Neural cell (in vitro differentiated cells): Measurements from ENCODE around the gene EYS. TPM values are rescaled to one million over a fixed set of nuclear protein-coding genes. Genes with fewer than 3 reads are reported as not detected.

Source experiments
- H2AFZ ChIP-seq: fragments of 200-600, 300-800 bp; sonication (generic), shearing (Covaris generic); 2 replicates; pipeline ENCODE4 v1.6.0; 2014; ENCODE audit warnings: low read depth, mild to moderate bottlenecking, antibody characterized with exemption, low read length, moderate library complexity
- H3F3A ChIP-seq: fragments of 200-600 bp; shearing (Covaris generic); 2 replicates; pipeline ENCODE4 v1.6.1; 2016; ENCODE audit warnings: mild to moderate bottlenecking, moderate library complexity, mixed read lengths, antibody characterized with exemption, low read length; ENCODE audit not compliant: insufficient read depth, poor library complexity, severe bottlenecking
- H3K27ac ChIP-seq: fragments of 200-600, 300-800 bp; sonication (generic), shearing (Covaris generic); 2 replicates; pipeline ENCODE4 v1.5.1; 2014; ENCODE audit warnings: mild to moderate bottlenecking, low read length, moderate library complexity
- H3K27me3 ChIP-seq: fragments of 300-800, 200-600 bp; sonication (generic), shearing (Covaris generic); 2 replicates; pipeline ENCODE4 v1.6.0; 2014; ENCODE audit warnings: mild to moderate bottlenecking, low read depth, low read length, moderate library complexity; ENCODE audit not compliant: insufficient read depth
- H3K36me3 ChIP-seq: fragments of 300-800, 200-600 bp; sonication (generic), shearing (Covaris generic); 2 replicates; pipeline ENCODE4 v1.5.1; 2014; ENCODE audit warnings: mild to moderate bottlenecking, antibody characterized with exemption, low read length, moderate library complexity; ENCODE audit not compliant: insufficient read depth
- H3K4me2 ChIP-seq: fragments of 300-800, 200-600 bp; sonication (generic), shearing (Covaris generic); 2 replicates; pipeline ENCODE4 v1.6.0; 2014; ENCODE audit warnings: mild to moderate bottlenecking, low read length
- H3K4me3 ChIP-seq: fragments of 300-800, 200-600 bp; sonication (generic), shearing (Covaris generic); 2 replicates; pipeline ENCODE4 v1.5.1; 2014; ENCODE audit warnings: mild to moderate bottlenecking, low read length, moderate library complexity
- H3K79me2 ChIP-seq: fragments of 200-600 bp; shearing (Covaris generic); replicated peaks from 2 replicates; pipeline ENCODE4 v1.6.0; 2014; ENCODE audit warnings: mild to moderate bottlenecking, low read length, moderate library complexity; ENCODE audit not compliant: insufficient read depth
- H3K9ac ChIP-seq: fragments of 300-800, 200-600 bp; sonication (generic), shearing (Covaris generic); 2 replicates; pipeline ENCODE4 v1.6.1; 2016; ENCODE audit warnings: mild to moderate bottlenecking, low read length, mixed read lengths
- H3K9me2 ChIP-seq: fragments of 200-600 bp; shearing (Covaris generic); 2 replicates; pipeline ENCODE4 v1.6.1; 2016; ENCODE audit warnings: mild to moderate bottlenecking, low read length, mixed read lengths; ENCODE audit not compliant: insufficient read depth
- H3K9me3 ChIP-seq: fragments of 200-600, 300-800 bp; sonication (generic), shearing (Covaris generic); 2 replicates; pipeline ENCODE4 v1.6.1; 2016; ENCODE audit warnings: mild to moderate bottlenecking, mixed run types, low read length, moderate library complexity, mixed read lengths
- H4K20me1 ChIP-seq: fragments of 200-600 bp; shearing (Covaris generic); 2 replicates; pipeline ENCODE4 v1.6.1; 2016; ENCODE audit warnings: mild to moderate bottlenecking, mixed run types; ENCODE audit not compliant: insufficient read depth
- EP300 ChIP-seq: fragments of 450-650 bp; conservative IDR thresholded peaks from 2 replicates; pipeline ENCODE4 v1.6.1; 2014; ENCODE audit warnings: antibody characterized with exemption, mild to moderate bottlenecking, moderate library complexity; ENCODE audit not compliant: poor library complexity, severe bottlenecking
- EZH2 ChIP-seq: fragments of 200-600, 300-800 bp; shearing (Covaris generic), sonication (generic); IDR thresholded peaks from 2 replicates; pipeline ENCODE4 v1.6.1; 2014; ENCODE audit warnings: antibody characterized with exemption, low read length, borderline replicate concordance, mild to moderate bottlenecking; ENCODE audit not compliant: insufficient read depth, poor library complexity, severe bottlenecking
- MXI1 ChIP-seq: fragments of 450-650 bp; conservative IDR thresholded peaks from 2 replicates; pipeline ENCODE4 v1.6.1; 2014; ENCODE audit warnings: antibody characterized with exemption, mild to moderate bottlenecking; ENCODE audit not compliant: poor library complexity, severe bottlenecking
- POLR2AphosphoS5 ChIP-seq: IDR thresholded peaks from 2 replicates; pipeline ENCODE4 v1.6.1; 2012
- RAD21 ChIP-seq: fragments of 450-650 bp; conservative IDR thresholded peaks from 2 replicates; pipeline ENCODE4 v1.6.1; 2014; ENCODE audit warnings: antibody characterized with exemption, mild to moderate bottlenecking, moderate library complexity
- REST ChIP-seq: IDR thresholded peaks from 2 replicates; pipeline ENCODE4 v1.6.1; 2012; ENCODE audit warnings: borderline replicate concordance
- SMC3 ChIP-seq: fragments of 450-650 bp; conservative IDR thresholded peaks from 2 replicates; pipeline ENCODE4 v1.6.1; 2014; ENCODE audit warnings: antibody characterized with exemption, mild to moderate bottlenecking, moderate library complexity; ENCODE audit not compliant: poor library complexity
- TAF1 ChIP-seq: IDR thresholded peaks from 2 replicates; pipeline ENCODE4 v1.6.1; 2012; ENCODE audit warnings: low read depth
- polyA plus RNA-seq: library from polyadenylated mRNA; depleted of rRNA; stranded (reverse); fragments of >200 nt; gene quantifications from 2 replicates; pipeline ENCODE4 v1.2.3, GENCODE V29; 2014
- TF ChIP-seq, protein P1 (sequence below): fragments of 450-650 bp; IDR thresholded peaks from 2 replicates; pipeline ENCODE4 v1.5.1; 2014; ENCODE audit warnings: antibody characterized with exemption, mild to moderate bottlenecking, moderate library complexity; ENCODE audit not compliant: poor library complexity, severe bottlenecking

EYS gene
- polyA plus RNA-seq, 1 donor from 2014 or later, result 0.38 TPM

DNA sequence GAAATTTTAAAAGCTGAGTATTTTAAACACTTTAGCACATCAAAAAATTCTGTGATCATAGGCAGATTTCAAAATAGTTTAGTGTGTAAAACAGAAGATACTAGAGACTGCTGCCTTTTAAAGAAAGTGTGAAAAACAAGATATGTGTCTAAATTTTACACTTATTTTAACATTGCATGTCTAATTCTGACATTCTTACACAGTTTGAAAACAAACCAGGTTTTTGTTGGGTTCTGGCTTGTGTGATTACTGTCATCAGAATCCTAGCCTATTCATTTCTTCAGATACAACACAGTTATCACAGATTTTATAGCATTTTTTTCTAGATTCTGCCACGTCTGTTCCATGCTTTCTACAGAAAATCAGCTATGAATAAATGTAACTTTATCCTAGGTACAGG lies 257.1 kb downstream of the EYS start:
- no peaks in the 10 kb centered on the region for H3K9me3 ChIP-seq
- H3F3A ChIP-seq, result no peaks in the 10 kb centered on the region
- H3K36me3 ChIP-seq, result no peaks in the 10 kb centered on the region
- no peak overlapping the region for H3K4me2 ChIP-seq
- no peak overlapping the region for H2AFZ ChIP-seq
- no peaks in the 10 kb centered on the region for H4K20me1 ChIP-seq
- no peak overlapping the region for H3K27ac ChIP-seq
- no peak for TF ChIP-seq REST
- TF ChIP-seq POLR2AphosphoS5, result no peak
- no peak for TF ChIP-seq MXI1
- no peak for TF ChIP-seq SMC3
- TF ChIP-seq EP300, result no peak
- TF ChIP-seq TAF1, result no peak
- TF ChIP-seq, protein P1, sequence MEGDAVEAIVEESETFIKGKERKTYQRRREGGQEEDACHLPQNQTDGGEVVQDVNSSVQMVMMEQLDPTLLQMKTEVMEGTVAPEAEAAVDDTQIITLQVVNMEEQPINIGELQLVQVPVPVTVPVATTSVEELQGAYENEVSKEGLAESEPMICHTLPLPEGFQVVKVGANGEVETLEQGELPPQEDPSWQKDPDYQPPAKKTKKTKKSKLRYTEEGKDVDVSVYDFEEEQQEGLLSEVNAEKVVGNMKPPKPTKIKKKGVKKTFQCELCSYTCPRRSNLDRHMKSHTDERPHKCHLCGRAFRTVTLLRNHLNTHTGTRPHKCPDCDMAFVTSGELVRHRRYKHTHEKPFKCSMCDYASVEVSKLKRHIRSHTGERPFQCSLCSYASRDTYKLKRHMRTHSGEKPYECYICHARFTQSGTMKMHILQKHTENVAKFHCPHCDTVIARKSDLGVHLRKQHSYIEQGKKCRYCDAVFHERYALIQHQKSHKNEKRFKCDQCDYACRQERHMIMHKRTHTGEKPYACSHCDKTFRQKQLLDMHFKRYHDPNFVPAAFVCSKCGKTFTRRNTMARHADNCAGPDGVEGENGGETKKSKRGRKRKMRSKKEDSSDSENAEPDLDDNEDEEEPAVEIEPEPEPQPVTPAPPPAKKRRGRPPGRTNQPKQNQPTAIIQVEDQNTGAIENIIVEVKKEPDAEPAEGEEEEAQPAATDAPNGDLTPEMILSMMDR, result no peak
- no peak for TF ChIP-seq EZH2
- no peak for TF ChIP-seq RAD21
- no peaks in the 10 kb centered on the region for H3K9me2 ChIP-seq
- no peak overlapping the region for H3K4me3 ChIP-seq
- H3K79me2 ChIP-seq, result no peaks in the 10 kb centered on the region
- no peak overlapping the region for H3K9ac ChIP-seq
- no peaks in the 10 kb centered on the region for H3K27me3 ChIP-seq

GRCh38 chr6:65448866-65449265 lies 258.2 kb downstream of the EYS start:
- Histone ChIP-seq H3K27ac (no peak overlapping the region), H3K9ac (no peak overlapping the region), H3K27me3 (no peaks in the 10 kb centered on the region), H2AFZ (no peak overlapping the region), H3K4me3 (no peak overlapping the region), H3K4me2 (no peak overlapping the region), H4K20me1 (no peaks in the 10 kb centered on the region), H3K9me2 (no peaks in the 10 kb centered on the region), H3K36me3 (no peaks in the 10 kb centered on the region), H3F3A (no peaks in the 10 kb centered on the region), H3K79me2 (no peaks in the 10 kb centered on the region), H3K9me3 (no peaks in the 10 kb centered on the region)
- TF ChIP-seq, protein P1, result no peak
- TF ChIP-seq MXI1 (no peak), RAD21 (no peak), SMC3 (no peak), POLR2AphosphoS5 (no peak), REST (no peak), EP300 (no peak), TAF1 (no peak), EZH2 (no peak)
